ENCODE measurements around the gene DEFB123. TPM values are rescaled to one million over a fixed set of nuclear protein-coding genes. Genes with fewer than 3 reads are reported as not detected.

DEFB123 gene
- polyA plus RNA-seq, 3 donors, result not detected

- H3K9me3 Mint-ChIP-seq, result peaks cover 0 to 15% (median 5%) of the 10 kb centered on the region in 7 donors
- Histone ChIP-seq H3K27me3 (ENCODE audit: control insufficient read depth in 2 of 2, insufficient read depth in 2 of 2, low read length in 2 of 2) (peaks cover 13 to 27% of the 10 kb centered on the region in 2 donors), H3K4me3 (replicated peaks in 1 of 3; ENCODE audit: low read depth in 2 of 3, low read length in 3 of 3) (peak overlapping the region in 1 of 3 experiments; percentile 16), H3K79me2 (ENCODE audit: insufficient read depth, low read length) (no peaks in the 10 kb centered on the region), H3K9me3 (replicated peaks in 1 of 2; ENCODE audit: control insufficient read depth in 1 of 2, insufficient read depth in 1 of 2, low read length in 2 of 2) (peaks cover 0 to 3% of the 10 kb centered on the region in 2 donors), H3K9ac (ENCODE audit: insufficient read depth, low read length, poor library complexity, severe bottlenecking) (no peak overlapping the region), H4K20me1 (ENCODE audit: insufficient read depth, low read length) (no peaks in the 10 kb centered on the region), H3K4me1 (ENCODE audit: control insufficient read depth in 1 of 2, insufficient read depth in 2 of 2, low read length in 2 of 2) (peaks cover 4 to 8% of the 10 kb centered on the region in 2 donors), H3K27ac (ENCODE audit: low read depth in 1 of 2, low read length in 2 of 2) (no peak overlapping the region), H2AFZ (ENCODE audit: insufficient read depth, low read depth, low read length, poor library complexity, severe bottlenecking) (no peak overlapping the region), H3K36me3 (replicated peaks in 1 of 2; ENCODE audit: control insufficient read depth in 1 of 2, insufficient read depth in 2 of 2, low read length in 2 of 2) (no peaks in the 10 kb centered on the region), H3K4me2 (replicated peaks; ENCODE audit: extremely low read depth, low read length, poor library complexity, severe bottlenecking) (peak overlapping the region; percentile 3)
- WGBS (ENCODE audit: insufficient coverage), result 50% methylated on average over 2 of the region's 31 CpGs
- peak overlapping the region in 1 of 2 donors; percentile 72 for H3K4me3 Mint-ChIP-seq
- peaks cover 11% of the 10 kb centered on the region for H3K4me1 Mint-ChIP-seq
- no peak for TF ChIP-seq CTCF (IDR thresholded peaks at IDR 0.05)
- no peaks in the 10 kb centered on the region for H3K36me3 Mint-ChIP-seq
- intact Hi-C loops (cut with micrococcal nuclease), result no loop called here
- no peak for DNase-seq
- H3K27me3 Mint-ChIP-seq (ENCODE audit: low read depth in 3 of 3), result peaks cover 35 to 49% (median 37%) of the 10 kb centered on the region in 3 donors
- no peak overlapping the region for H3K27ac Mint-ChIP-seq
Measured at GRCh38 chr20:31485450-31486339, 45.3 kb downstream of the DEFB123 start.

- no peak for DNase-seq
- peaks cover 32 to 46% (median 36%) of the 10 kb centered on the region in 3 donors for H3K27me3 Mint-ChIP-seq (ENCODE audit: low read depth in 3 of 3)
Measured at GRCh38 chr20:31488115-31488514, 47.7 kb downstream of the DEFB123 start.

More at GRCh38 chr20:31488115-31488514, 47.7 kb downstream of the DEFB123 start:
- H3K4me1 ChIP-seq (ENCODE audit: control insufficient read depth in 1 of 2, insufficient read depth in 2 of 2, low read length in 2 of 2), result peaks cover 4 to 8% of the 10 kb centered on the region in 2 donors
- H2AFZ ChIP-seq (ENCODE audit: insufficient read depth, low read depth, low read length, poor library complexity, severe bottlenecking), result no peak overlapping the region
- TF ChIP-seq CTCF (IDR thresholded peaks at IDR 0.05), result no peak
- no peak overlapping the region for H3K27ac Mint-ChIP-seq
- H3K4me1 Mint-ChIP-seq, result peaks cover 11% of the 10 kb centered on the region
- no peak overlapping the region for H3K27ac ChIP-seq (ENCODE audit: low read depth in 1 of 2, low read length in 2 of 2)
- H3K4me2 ChIP-seq (replicated peaks; ENCODE audit: extremely low read depth, low read length, poor library complexity, severe bottlenecking), result no peak overlapping the region
- peak overlapping the region in 1 of 2 donors; percentile 12 for H3K4me3 Mint-ChIP-seq
- intact Hi-C loops (cut with micrococcal nuclease), result no loop called here
- H4K20me1 ChIP-seq (ENCODE audit: insufficient read depth, low read length), result no peaks in the 10 kb centered on the region
- peaks cover 0 to 3% of the 10 kb centered on the region in 2 donors for H3K9me3 ChIP-seq (replicated peaks in 1 of 2; ENCODE audit: control insufficient read depth in 1 of 2, insufficient read depth in 1 of 2, low read length in 2 of 2)
- H3K27me3 ChIP-seq (ENCODE audit: control insufficient read depth in 2 of 2, insufficient read depth in 2 of 2, low read length in 2 of 2), result peaks cover 13 to 27% of the 10 kb centered on the region in 2 donors
- WGBS (ENCODE audit: insufficient coverage), result 94% methylated on average over 2 of the region's 2 CpGs
- H3K36me3 ChIP-seq (replicated peaks in 1 of 2; ENCODE audit: control insufficient read depth in 1 of 2, insufficient read depth in 2 of 2, low read length in 2 of 2), result no peaks in the 10 kb centered on the region
- peaks cover 0 to 15% (median 5%) of the 10 kb centered on the region in 7 donors for H3K9me3 Mint-ChIP-seq
- H3K79me2 ChIP-seq (ENCODE audit: insufficient read depth, low read length), result no peaks in the 10 kb centered on the region
- H3K4me3 ChIP-seq (replicated peaks in 1 of 3; ENCODE audit: low read depth in 2 of 3, low read length in 3 of 3), result no peak overlapping the region
- no peak overlapping the region for H3K9ac ChIP-seq (ENCODE audit: insufficient read depth, low read length, poor library complexity, severe bottlenecking)
- H3K36me3 Mint-ChIP-seq, result no peaks in the 10 kb centered on the region

All from CD14-positive monocyte (primary cell).